HepG2 (cell line): Measurements from ENCODE around the gene ADAMTSL4. TPM values are rescaled to one million over a fixed set of nuclear protein-coding genes. Genes with fewer than 3 reads are reported as not detected.

Source experiments
- ATRX ChIP-seq: sonication (generic); formaldehyde crosslinking; IDR thresholded peaks from 2 replicates; pipeline ENCODE4 v1.4.0; 2020; ENCODE audit warnings: missing genetic modification reagents, borderline replicate concordance
- BRCA1 ChIP-seq: sonication (generic); formaldehyde crosslinking; IDR thresholded peaks from 2 replicates; pipeline ENCODE4 v1.4.0; 2020; ENCODE audit warnings: missing genetic modification reagents
- CERS6 ChIP-seq: sonication (generic); formaldehyde crosslinking; IDR thresholded peaks from 2 replicates; pipeline ENCODE4 v1.5.0; 2020; ENCODE audit warnings: missing genetic modification reagents
- DMTF1 ChIP-seq: sonication (generic); formaldehyde crosslinking; IDR thresholded peaks from 2 replicates; pipeline ENCODE4 v1.4.0; 2020; ENCODE audit warnings: mild to moderate bottlenecking, missing genetic modification reagents
- MIER2 ChIP-seq: IDR thresholded peaks from 2 replicates; pipeline ENCODE4 v1.6.1; 2016; ENCODE audit warnings: missing biosample characterization, missing genetic modification reagents
- NFE2 ChIP-seq: sonication (generic); formaldehyde crosslinking; IDR thresholded peaks from 2 replicates; pipeline ENCODE4 v1.4.0; 2020; ENCODE audit warnings: missing genetic modification reagents
- SAP130 ChIP-seq: IDR thresholded peaks from 2 replicates; pipeline ENCODE4 v1.6.1; 2016; ENCODE audit warnings: low read depth
- SETDB1 ChIP-seq: sonication (generic); formaldehyde crosslinking; IDR thresholded peaks from 2 replicates; pipeline ENCODE4 v1.5.1; 2020; ENCODE audit warnings: missing genetic modification reagents, mild to moderate bottlenecking, borderline replicate concordance
- SMAD1 ChIP-seq: sonication (generic); formaldehyde crosslinking; IDR thresholded peaks from 2 replicates; pipeline ENCODE4 v1.4.0; 2020; ENCODE audit warnings: missing genetic modification reagents, low read depth, mild to moderate bottlenecking, borderline replicate concordance
- TFDP1 ChIP-seq: IDR thresholded peaks from 2 replicates; pipeline ENCODE4 v1.6.1; 2016; ENCODE audit warnings: missing compliant biosample characterization, missing genetic modification reagents, borderline replicate concordance
- TSC22D2 ChIP-seq: sonication (generic); formaldehyde crosslinking; IDR thresholded peaks from 2 replicates; pipeline ENCODE4 v1.5.1; 2020; ENCODE audit warnings: missing genetic modification reagents, mild to moderate bottlenecking, borderline replicate concordance
- UBTF ChIP-seq: sonication (generic); formaldehyde crosslinking; IDR thresholded peaks from 2 replicates; pipeline ENCODE4 v1.4.0; 2020; ENCODE audit warnings: mild to moderate bottlenecking, missing genetic modification reagents
- ZNF20 ChIP-seq: sonication (generic); formaldehyde crosslinking; IDR thresholded peaks from 2 replicates; pipeline ENCODE4 v1.4.0; 2020; ENCODE audit warnings: mild to moderate bottlenecking, moderate library complexity, missing genetic modification reagents
- ZNF33B ChIP-seq: sonication (generic); formaldehyde crosslinking; IDR thresholded peaks from 2 replicates; pipeline ENCODE4 v1.5.1; 2020; ENCODE audit warnings: mild to moderate bottlenecking, missing genetic modification reagents
- ZNF576 ChIP-seq: sonication (generic); formaldehyde crosslinking; IDR thresholded peaks from 2 replicates; pipeline ENCODE4 v1.4.0; 2020; ENCODE audit warnings: mild to moderate bottlenecking, missing genetic modification reagents
- ZNF605 ChIP-seq: sonication (generic); formaldehyde crosslinking; IDR thresholded peaks from 2 replicates; pipeline ENCODE4 v1.8.0; 2022; ENCODE audit warnings: mild to moderate bottlenecking, missing genetic modification reagents
- ZNF788 ChIP-seq: sonication (generic); formaldehyde crosslinking; IDR thresholded peaks from 2 replicates; pipeline ENCODE4 v1.5.0; 2020; ENCODE audit warnings: mild to moderate bottlenecking, missing genetic modification reagents, borderline replicate concordance
- polyA plus RNA-seq, 8 experiments: library from polyadenylated mRNA; depleted of rRNA in 3 of 8; stranded (reverse) in 7 of 8; unstranded in 1 of 8; fragments of >200 nt; fragmentation: Illumina TruSeq in 4 of 8; extraction: Trizol in 4 of 8; gene quantifications; 2 replicates each; pipeline versions ENCODE4 v1.2.1 to v1.2.3, GENCODE V29; 2011 to 2016; ENCODE audit warnings: low read depth in 4 of 8, missing spikeins in 1 of 8, mixed read lengths in 1 of 8; ENCODE audit not compliant: insufficient read depth in 1 of 8
- total RNA-seq, 5 experiments: library from RNA; depleted of rRNA; stranded (reverse); fragments of >200 nt; fragmentation: Illumina TruSeq; extraction: Trizol; gene quantifications; 2 replicates each; pipeline ENCODE4 v1.2.3, GENCODE V29; 2016; ENCODE audit warnings: low read depth in 1 of 5
- TF ChIP-seq, protein P1 (sequence below): sonication (generic); formaldehyde crosslinking; IDR thresholded peaks from 2 replicates; pipeline ENCODE4 v1.4.0; 2020; ENCODE audit warnings: missing genetic modification reagents
- TF ChIP-seq, protein P2 (sequence below): sonication (generic); formaldehyde crosslinking; IDR thresholded peaks from 2 replicates; pipeline ENCODE4 v1.4.0; 2020; ENCODE audit warnings: missing genetic modification reagents

Gene ADAMTSL4
- total and polyA plus RNA-seq, 2 of the 13 experiments (the other 11 are each of a cell fraction or from before 2014, with no cell fraction given): 3.9 to 16.4 TPM

GRCh38 chr1:150578272-150579109 is 29.3 kb downstream of the ADAMTSL4 start (continued):
- TF ChIP-seq SAP130 (CRISPR knock-in tag) (peak; percentile 33; the same call in 1 of the 2 replicates), CERS6 (CRISPR knock-in tag) (no peak), MIER2 (CRISPR knock-in tag) (no peak), SMAD1 (no peak), SETDB1 (CRISPR knock-in tag) (no peak), UBTF (CRISPR knock-in tag) (0 out of 2 replicates have a peak, but pooled peaks have one; percentile 68), TSC22D2 (no peak), ZNF576 (CRISPR knock-in tag) (no peak), TFDP1 (CRISPR knock-in tag) (0 out of 2 replicates have a peak, but pooled peaks have one; percentile 3), NFE2 (CRISPR knock-in tag) (no peak), ATRX (CRISPR knock-in tag) (no peak), ZNF33B (no peak), ZNF605 (CRISPR knock-in tag) (no peak), DMTF1 (CRISPR knock-in tag) (no peak), BRCA1 (no peak), ZNF20 (CRISPR knock-in tag) (no peak), ZNF788 (CRISPR knock-in tag) (no peak)
- TF ChIP-seq, protein P1, sequence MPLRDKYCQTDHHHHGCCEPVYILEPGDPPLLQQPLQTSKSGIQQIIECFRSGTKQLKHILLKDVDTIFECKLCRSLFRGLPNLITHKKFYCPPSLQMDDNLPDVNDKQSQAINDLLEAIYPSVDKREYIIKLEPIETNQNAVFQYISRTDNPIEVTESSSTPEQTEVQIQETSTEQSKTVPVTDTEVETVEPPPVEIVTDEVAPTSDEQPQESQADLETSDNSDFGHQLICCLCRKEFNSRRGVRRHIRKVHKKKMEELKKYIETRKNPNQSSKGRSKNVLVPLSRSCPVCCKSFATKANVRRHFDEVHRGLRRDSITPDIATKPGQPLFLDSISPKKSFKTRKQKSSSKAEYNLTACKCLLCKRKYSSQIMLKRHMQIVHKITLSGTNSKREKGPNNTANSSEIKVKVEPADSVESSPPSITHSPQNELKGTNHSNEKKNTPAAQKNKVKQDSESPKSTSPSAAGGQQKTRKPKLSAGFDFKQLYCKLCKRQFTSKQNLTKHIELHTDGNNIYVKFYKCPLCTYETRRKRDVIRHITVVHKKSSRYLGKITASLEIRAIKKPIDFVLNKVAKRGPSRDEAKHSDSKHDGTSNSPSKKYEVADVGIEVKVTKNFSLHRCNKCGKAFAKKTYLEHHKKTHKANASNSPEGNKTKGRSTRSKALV (CRISPR knock-in tag): peak; percentile 3
- TF ChIP-seq, protein P2, sequence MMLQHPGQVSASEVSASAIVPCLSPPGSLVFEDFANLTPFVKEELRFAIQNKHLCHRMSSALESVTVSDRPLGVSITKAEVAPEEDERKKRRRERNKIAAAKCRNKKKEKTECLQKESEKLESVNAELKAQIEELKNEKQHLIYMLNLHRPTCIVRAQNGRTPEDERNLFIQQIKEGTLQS (CRISPR knock-in tag): 0 out of 2 replicates have a peak, but pooled peaks have one; percentile 17
